Measurements from ENCODE around the gene FAAH. TPM values are rescaled to one million over a fixed set of nuclear protein-coding genes. Genes with fewer than 3 reads are reported as not detected.

The FAAH gene
- total and polyA plus RNA-seq, 2 of the 4 experiments (the other 2 are of a cell fraction): under 0.01 to 0.19 TPM

DNA sequence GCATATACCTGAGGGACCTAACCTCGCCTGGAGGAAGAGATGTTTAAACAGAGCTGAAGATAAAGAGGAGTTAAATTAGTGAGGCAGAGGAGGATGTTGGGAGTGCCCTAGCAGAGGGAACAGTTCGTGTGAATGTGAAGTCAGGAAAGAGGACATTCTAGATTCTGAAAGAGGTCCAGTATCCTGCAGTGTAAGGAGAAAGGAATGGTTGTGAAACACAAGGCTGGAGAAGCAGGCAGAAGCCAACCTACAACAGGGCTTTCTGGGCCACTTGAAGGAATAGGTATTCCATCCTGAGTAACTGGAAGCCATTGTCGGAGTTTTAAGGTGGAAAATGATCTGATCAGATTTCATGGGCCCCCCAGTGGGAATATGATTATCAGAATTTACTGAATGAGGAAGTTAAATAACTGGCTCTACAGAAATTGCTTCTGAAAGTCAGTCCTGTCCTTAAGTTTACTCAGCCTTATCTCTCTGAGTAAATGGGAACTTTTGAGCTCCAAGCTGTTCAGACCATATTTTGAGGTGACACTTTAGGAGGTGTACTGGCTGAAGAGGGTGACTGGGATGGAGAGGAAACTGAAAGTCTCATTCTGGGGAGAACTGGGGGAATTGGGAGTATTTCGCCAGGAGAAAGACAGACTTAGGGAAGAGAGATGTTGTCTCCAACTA lies 24.4 kb upstream of the FAAH start:
- dilution Hi-C loops (cut with HindIII; ENCODE audit: low sequenced_read_pairs, unreplicated experiment) (no loop called here), in situ Hi-C loops (cut with MboI; ENCODE audit: low sequenced_read_pairs) (no loop called here), intact Hi-C loops (cut with micrococcal nuclease) (no loop called here)
- Histone ChIP-seq H3K27me3 (ENCODE audit: control insufficient read depth, insufficient read depth, low read length) (no peaks in the 10 kb centered on the region), H3K4me3 (ENCODE audit: insufficient read depth, low read depth, low read length) (no peak overlapping the region), H3K14ac (replicated peaks; ENCODE audit: low read depth, low read length) (no peak overlapping the region), H2BK120ac (ENCODE audit: low read depth, low read length) (no peak overlapping the region), H4K91ac (ENCODE audit: insufficient read depth, low read depth, low read length) (no peak overlapping the region), H3K79me1 (ENCODE audit: low read depth in 1 of 2, low read length in 2 of 2) (no peaks in the 10 kb centered on the region), H4K20me1 (ENCODE audit: insufficient read depth, low read length) (no peaks in the 10 kb centered on the region), H2AK5ac (ENCODE audit: low read depth, low read length) (no peak overlapping the region), H3K23ac (ENCODE audit: low read depth, low read length) (no peak overlapping the region), H4K5ac (ENCODE audit: low read depth, low read length) (no peak overlapping the region), H3K27ac (ENCODE audit: insufficient read depth, low read length) (no peak overlapping the region), H3K56ac (ENCODE audit: extremely low read depth, insufficient read depth, low read length) (no peak overlapping the region), H2BK15ac (ENCODE audit: low read depth, low read length) (no peak overlapping the region), H3K4me1 (ENCODE audit: control insufficient read depth, insufficient read depth, low read length) (no peaks in the 10 kb centered on the region), H3K4ac (ENCODE audit: low read depth, low read length) (no peak overlapping the region), H4K8ac (ENCODE audit: low read depth in 2 of 2, low read length in 2 of 2) (no peak overlapping the region), H2BK5ac (ENCODE audit: low read depth, low read length, poor library complexity, severe bottlenecking) (no peak overlapping the region), H3K18ac (ENCODE audit: low read depth, low read length) (no peak overlapping the region), H3K9me1 (ENCODE audit: insufficient read depth, low read length) (0 out of 2 replicates have a peak, but pooled peaks cover 4% of the 10 kb centered on the region), H3K9me3 (ENCODE audit: control insufficient read depth, insufficient read depth, low read length) (no peaks in the 10 kb centered on the region), H2BK20ac (ENCODE audit: low read depth, low read length) (no peak overlapping the region), H2AFZ (replicated peaks; ENCODE audit: low read length, poor library complexity) (no peak overlapping the region), H3K9ac (ENCODE audit: low read depth, low read length) (no peak overlapping the region), H2AK9ac (replicated peaks; ENCODE audit: low read depth, low read length, poor library complexity) (peak overlapping the region; percentile 33), H3K4me2 (ENCODE audit: low read depth, low read length) (no peak overlapping the region), H3K36me3 (ENCODE audit: control insufficient read depth, insufficient read depth, low read length) (peaks cover 11% of the 10 kb centered on the region)
- 94% methylated on average over 3 of the region's 4 CpGs; no CpG with 5 or more reads in 1 of the 2 experiments for WGBS, 2 experiments (ENCODE audit: extremely low coverage in 2 of 2, insufficient read length in 1 of 2)
- CTCF ChIA-PET: interaction anchor here (0.6 kb wide), 1 partner anchor 89 kb away, joined by 3 read pairs; no protein-coding TSS in a partner anchor
- DNase-seq (peak; percentile 22), ATAC-seq (ENCODE audit: low read depth) (peak; percentile 65)
- no TSS peak for BruUV-seq (replicated peaks)
- POLR2A ChIA-PET (ENCODE audit: unreplicated experiment): no interaction called here
- no peak for TF ChIP-seq BHLHE40 (IDR thresholded peaks at IDR 0.05; ENCODE audit: low read depth, low read length)
- TF ChIP-seq CHD1 (IDR thresholded peaks at IDR 0.05; ENCODE audit: low read depth, low read length): no peak
- TF ChIP-seq, protein P1, sequence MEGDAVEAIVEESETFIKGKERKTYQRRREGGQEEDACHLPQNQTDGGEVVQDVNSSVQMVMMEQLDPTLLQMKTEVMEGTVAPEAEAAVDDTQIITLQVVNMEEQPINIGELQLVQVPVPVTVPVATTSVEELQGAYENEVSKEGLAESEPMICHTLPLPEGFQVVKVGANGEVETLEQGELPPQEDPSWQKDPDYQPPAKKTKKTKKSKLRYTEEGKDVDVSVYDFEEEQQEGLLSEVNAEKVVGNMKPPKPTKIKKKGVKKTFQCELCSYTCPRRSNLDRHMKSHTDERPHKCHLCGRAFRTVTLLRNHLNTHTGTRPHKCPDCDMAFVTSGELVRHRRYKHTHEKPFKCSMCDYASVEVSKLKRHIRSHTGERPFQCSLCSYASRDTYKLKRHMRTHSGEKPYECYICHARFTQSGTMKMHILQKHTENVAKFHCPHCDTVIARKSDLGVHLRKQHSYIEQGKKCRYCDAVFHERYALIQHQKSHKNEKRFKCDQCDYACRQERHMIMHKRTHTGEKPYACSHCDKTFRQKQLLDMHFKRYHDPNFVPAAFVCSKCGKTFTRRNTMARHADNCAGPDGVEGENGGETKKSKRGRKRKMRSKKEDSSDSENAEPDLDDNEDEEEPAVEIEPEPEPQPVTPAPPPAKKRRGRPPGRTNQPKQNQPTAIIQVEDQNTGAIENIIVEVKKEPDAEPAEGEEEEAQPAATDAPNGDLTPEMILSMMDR (conservative IDR thresholded peaks at IDR 0.05; ENCODE audit: low read depth, low read length): no peak
- TF ChIP-seq FOS (IDR thresholded peaks at IDR 0.05; ENCODE audit: low read depth, low read length): no peak
- no peak for TF ChIP-seq RAD21 (IDR thresholded peaks at IDR 0.05; ENCODE audit: low read length)
- TF ChIP-seq, protein P2, sequence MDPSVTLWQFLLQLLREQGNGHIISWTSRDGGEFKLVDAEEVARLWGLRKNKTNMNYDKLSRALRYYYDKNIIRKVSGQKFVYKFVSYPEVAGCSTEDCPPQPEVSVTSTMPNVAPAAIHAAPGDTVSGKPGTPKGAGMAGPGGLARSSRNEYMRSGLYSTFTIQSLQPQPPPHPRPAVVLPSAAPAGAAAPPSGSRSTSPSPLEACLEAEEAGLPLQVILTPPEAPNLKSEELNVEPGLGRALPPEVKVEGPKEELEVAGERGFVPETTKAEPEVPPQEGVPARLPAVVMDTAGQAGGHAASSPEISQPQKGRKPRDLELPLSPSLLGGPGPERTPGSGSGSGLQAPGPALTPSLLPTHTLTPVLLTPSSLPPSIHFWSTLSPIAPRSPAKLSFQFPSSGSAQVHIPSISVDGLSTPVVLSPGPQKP (IDR thresholded peaks at IDR 0.05; ENCODE audit: borderline replicate concordance, low read depth, low read length): no peak
- no peak for TF ChIP-seq POLR2A (IDR thresholded peaks at IDR 0.05; ENCODE audit: low read depth, low read length)
- TF ChIP-seq MAFK (IDR thresholded peaks at IDR 0.05; ENCODE audit: low read depth, low read length): no peak
- TF ChIP-seq MAZ (IDR thresholded peaks at IDR 0.05; ENCODE audit: borderline replicate concordance, low read depth, low read length): no peak
- no peak for TF ChIP-seq RCOR1 (IDR thresholded peaks at IDR 0.05; ENCODE audit: insufficient replicate concordance, low read length)
- no peak for TF ChIP-seq RFX5 (IDR thresholded peaks at IDR 0.05; ENCODE audit: low read depth, low read length)
- no peak for TF ChIP-seq CEBPB (IDR thresholded peaks at IDR 0.05; ENCODE audit: low read depth, low read length)
- TF ChIP-seq MXI1 (IDR thresholded peaks at IDR 0.05; ENCODE audit: borderline replicate concordance, low read depth, low read length): no peak
- no peak for TF ChIP-seq SMC3 (IDR thresholded peaks at IDR 0.05; ENCODE audit: low read depth, low read length)
- TF ChIP-seq NFE2L2 (IDR thresholded peaks at IDR 0.05; ENCODE audit: low read depth, low read length): no peak
- TF ChIP-seq, protein P3, sequence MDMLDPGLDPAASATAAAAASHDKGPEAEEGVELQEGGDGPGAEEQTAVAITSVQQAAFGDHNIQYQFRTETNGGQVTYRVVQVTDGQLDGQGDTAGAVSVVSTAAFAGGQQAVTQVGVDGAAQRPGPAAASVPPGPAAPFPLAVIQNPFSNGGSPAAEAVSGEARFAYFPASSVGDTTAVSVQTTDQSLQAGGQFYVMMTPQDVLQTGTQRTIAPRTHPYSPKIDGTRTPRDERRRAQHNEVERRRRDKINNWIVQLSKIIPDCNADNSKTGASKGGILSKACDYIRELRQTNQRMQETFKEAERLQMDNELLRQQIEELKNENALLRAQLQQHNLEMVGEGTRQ (IDR thresholded peaks at IDR 0.05; ENCODE audit: low read depth, low read length): no peak
